Fibroblast of the aortic adventitia (primary cell): Measurements from ENCODE around the gene POU2AF1. TPM values are rescaled to one million over a fixed set of nuclear protein-coding genes. Genes with fewer than 3 reads are reported as not detected.
"Not testable (repeated sequence)": the region's sequence is repeated elsewhere in the genome, so short reads cannot be mapped to it uniquely, and the experiment has no call there.

Source experiments
- DNase-seq: peaks from one replicate; pipeline ENCODE4 v3.0.0-alpha.2; 2010; ENCODE audit warnings: low read depth
- H3K4me3 ChIP-seq: 2 replicates; pipeline ENCODE4 v1.5.1; 2011; ENCODE audit warnings: low read depth, mild to moderate bottlenecking, control low read depth, low read length, moderate library complexity
- CTCF ChIP-seq: IDR thresholded peaks from 2 replicates; pipeline ENCODE4 v1.5.1; 2011; ENCODE audit warnings: mild to moderate bottlenecking, low read length, control low read depth, inconsistent platforms; ENCODE audit not compliant: insufficient read depth
- total RNA-seq: library from RNA; depleted of rRNA; stranded (reverse); fragments of >200 nt; gene quantifications from 2 replicates; pipeline ENCODE4 v1.2.3, GENCODE V29; 2012; ENCODE audit warnings: low replicate concordance

The POU2AF1 gene
- total RNA-seq, 1 donor, result not detected

- TF ChIP-seq CTCF, result no peak
- H3K4me3 ChIP-seq, result no peak overlapping the region
- DNase-seq, result peak; percentile 69
Measured at GRCh38 chr11:111320728-111321568, 58.1 kb downstream of the POU2AF1 start.

DNA sequence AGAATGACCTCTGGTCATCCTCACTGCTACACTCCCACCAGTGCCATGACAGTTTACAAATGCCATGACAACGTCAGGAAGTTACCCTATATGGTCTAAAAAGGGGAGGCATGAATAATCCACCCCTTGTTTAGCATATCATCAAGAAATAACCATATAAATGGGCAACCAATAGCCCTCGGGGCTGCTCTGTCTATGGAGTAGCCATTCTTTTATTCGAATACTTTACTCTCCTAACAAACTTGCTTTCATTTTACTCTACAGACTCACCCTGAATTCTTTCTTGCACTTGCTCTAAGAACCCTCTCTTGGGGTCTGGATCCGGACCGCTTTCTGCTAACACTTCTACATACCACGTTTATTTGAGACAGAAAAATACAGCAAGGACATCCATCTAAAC lies 58.9 kb downstream of the POU2AF1 start:
- H3K4me3 ChIP-seq, DNase-seq: not testable (repeated sequence)

DNA sequence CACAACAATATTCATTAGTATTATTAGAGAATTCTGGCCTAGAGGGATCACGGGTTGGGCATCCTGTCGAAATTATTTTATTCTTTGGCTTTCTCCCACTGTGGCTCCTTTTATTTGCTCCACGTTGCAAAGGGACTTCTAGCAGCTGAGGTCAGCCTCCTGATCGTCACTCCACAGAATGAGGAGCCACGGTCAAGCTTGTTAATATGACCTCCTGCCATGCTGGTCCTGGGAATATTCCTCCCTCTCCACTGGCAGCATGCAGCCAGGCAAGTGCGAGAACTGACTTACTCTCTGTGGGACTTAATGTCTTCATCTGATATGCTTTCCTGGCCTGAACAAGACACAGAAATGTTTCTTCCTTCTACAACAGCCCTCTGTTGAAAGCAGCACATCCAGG lies 59.8 kb downstream of the POU2AF1 start:
- no peak for DNase-seq
- no peak overlapping the region for H3K4me3 ChIP-seq
- no peak for TF ChIP-seq CTCF

GRCh38 chr11:111312076-111312475 lies 67.0 kb downstream of the POU2AF1 start:
- no peak overlapping the region for H3K4me3 ChIP-seq
- no peak for TF ChIP-seq CTCF
- no peak for DNase-seq

- no peak for DNase-seq
- no peak for TF ChIP-seq CTCF
- no peak overlapping the region for H3K4me3 ChIP-seq
Measured at GRCh38 chr11:111310723-111311122, 68.4 kb downstream of the POU2AF1 start.

DNA sequence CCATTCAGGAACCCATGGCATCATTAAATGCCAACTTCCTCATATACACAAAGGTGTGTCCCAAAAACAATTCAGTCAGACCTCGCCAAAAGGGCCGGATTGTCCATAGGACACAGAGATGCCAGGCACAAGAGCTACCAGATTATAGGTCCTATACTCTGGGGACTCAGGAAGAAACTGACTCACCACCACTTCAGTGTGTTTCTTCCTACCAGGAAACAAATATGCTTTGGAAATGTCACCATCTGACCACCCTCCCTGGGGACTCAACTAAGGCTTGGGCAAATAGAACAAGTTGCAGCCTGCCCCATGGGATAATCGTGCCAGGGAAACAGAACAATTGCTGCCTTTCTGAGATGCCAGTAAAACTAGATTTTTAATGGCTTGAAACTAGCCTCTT lies 69.0 kb downstream of the POU2AF1 start:
- DNase-seq, result no peak
- H3K4me3 ChIP-seq, result no peak overlapping the region
- TF ChIP-seq CTCF, result no peak

- no peak overlapping the region for H3K4me3 ChIP-seq
- DNase-seq, result no peak
- no peak for TF ChIP-seq CTCF
Measured at GRCh38 chr11:111309215-111309915, 69.7 kb downstream of the POU2AF1 start.
